Testis (tissue), 3 donors: Measurements from ENCODE around the gene FAM184A. TPM values are rescaled to one million over a fixed set of nuclear protein-coding genes. Genes with fewer than 3 reads are reported as not detected.

ENCODE experiments used
- DNase-seq: peaks from one replicate; pipeline ENCODE4 v3.0.0-alpha.2; 2019
- H3K27ac ChIP-seq, 2 donors: fragments of 200-600 bp; sonication (generic); one replicate each; pipeline ENCODE4 v1.5.1; 2019
- H3K27me3 ChIP-seq: fragments of 200-600 bp; sonication (generic); one replicate; pipeline ENCODE4 v1.5.1; 2019
- H3K36me3 ChIP-seq: fragments of 200-600 bp; sonication (generic); one replicate; pipeline ENCODE4 v1.5.1; 2017; ENCODE audit warnings: low read depth; ENCODE audit errors: missing control alignments
- H3K4me1 ChIP-seq: fragments of 200-600 bp; sonication (generic); one replicate; pipeline ENCODE4 v1.5.1; 2019
- H3K4me3 ChIP-seq, 2 donors: fragments of 200-600 bp; sonication (generic); one replicate each; pipeline ENCODE4 v1.5.1; 2017 to 2019
- H3K9me3 ChIP-seq: fragments of 200-600 bp; sonication (generic); one replicate; pipeline ENCODE4 v1.5.1; 2017
- CTCF ChIP-seq, 3 experiments: fragments of 450-650 bp in 2 of 3; fragments of 200-600 bp in 1 of 3; sonication (generic) in 1 of 3; IDR thresholded peaks; one replicate each; pipeline ENCODE4 v1.5.1; 2016 to 2019; ENCODE audit warnings: antibody characterized with exemption in 3 of 3, mild to moderate bottlenecking in 2 of 3, moderate library complexity in 1 of 3
- POLR2A ChIP-seq: fragments of 450-650 bp; IDR thresholded peaks from one replicate; pipeline ENCODE4 v1.6.1; 2017; ENCODE audit warnings: antibody characterized with exemption, mild to moderate bottlenecking, moderate library complexity
- WGBS, 2 donors: methylation state at CpG; one replicate each; pipeline ENCODE4 v1.1.5; 2018; 5-methylcytosine and 5-hydroxymethylcytosine counted together
- intact Hi-C: fragments of 100-400 bp; cut with DNase I; formaldehyde crosslinking; loops from one replicate; pipeline ENCODE4 v1.15.1; 2023; ENCODE audit warnings: low total_unique reads
- polyA plus RNA-seq: library from polyadenylated mRNA; stranded (reverse); fragments of 350-450 nt; fragmentation: Illumina TruSeq; extraction: RNeasy Lipid Tissue Mini Kit (QIAGEN cat#74804); gene quantifications from one replicate; pipeline ENCODE4 v1.2.3, GENCODE V29; 2014; ENCODE audit warnings: low read depth, low replicate concordance; ENCODE audit not compliant: insufficient read depth
- total RNA-seq, 2 donors: library from RNA; depleted of rRNA; stranded (reverse); fragments of >200 nt; gene quantifications; one replicate each; pipeline ENCODE4 v1.2.3, GENCODE V29; 2016

FAM184A gene
- total and polyA plus RNA-seq, 3 donors from 2014 or later = 24.0 to 36.3 (median 24.3) TPM

GRCh38 chr6:119043783-119044182 lies 34.7 kb downstream of the FAM184A start:
- Histone ChIP-seq H3K9me3 (no peaks in the 10 kb centered on the region), H3K36me3 (no peaks in the 10 kb centered on the region), H3K4me3 (no peak overlapping the region), H3K27ac (no peak overlapping the region), H3K27me3 (no peaks in the 10 kb centered on the region), H3K4me1 (no peaks in the 10 kb centered on the region)
- TF ChIP-seq CTCF (IDR thresholded peaks at IDR 0.05) (no peak), POLR2A (no peak)
- intact Hi-C loops = no loop called here
- no peak for DNase-seq

GRCh38 chr6:119043265-119043664 lies 35.2 kb downstream of the FAM184A start:
- no peak overlapping the region for H3K4me3 ChIP-seq
- H3K9me3 ChIP-seq = no peaks in the 10 kb centered on the region
- no peak overlapping the region for H3K27ac ChIP-seq
- no peak for DNase-seq
- H3K36me3 ChIP-seq = no peaks in the 10 kb centered on the region
- H3K4me1 ChIP-seq = no peaks in the 10 kb centered on the region
- TF ChIP-seq POLR2A = no peak
- TF ChIP-seq CTCF (IDR thresholded peaks at IDR 0.05) = no peak
- intact Hi-C loops = no loop called here
- H3K27me3 ChIP-seq = no peaks in the 10 kb centered on the region
- 78 to 89% methylated on average over 1 of the region's 1 CpG for WGBS, 2 donors

- no peak for DNase-seq
- Histone ChIP-seq H3K4me1 (no peaks in the 10 kb centered on the region), H3K27ac (no peak overlapping the region), H3K9me3 (no peaks in the 10 kb centered on the region), H3K4me3 (no peak overlapping the region), H3K36me3 (no peaks in the 10 kb centered on the region), H3K27me3 (no peaks in the 10 kb centered on the region)
- 69 to 81% methylated on average over 6 of the region's 6 CpGs for WGBS, 2 donors
- TF ChIP-seq POLR2A (no peak), CTCF (IDR thresholded peaks at IDR 0.05) (no peak)
- intact Hi-C loops = no loop called here
Observed at GRCh38 chr6:119040636-119041035, 37.8 kb downstream of the FAM184A start.

GRCh38 chr6:119040229-119040628 lies 38.2 kb downstream of the FAM184A start:
- Histone ChIP-seq H3K36me3 (no peaks in the 10 kb centered on the region), H3K27me3 (no peaks in the 10 kb centered on the region), H3K4me3 (no peak overlapping the region), H3K9me3 (no peaks in the 10 kb centered on the region), H3K27ac (no peak overlapping the region), H3K4me1 (no peaks in the 10 kb centered on the region)
- 86 to 97% methylated on average over 8 of the region's 8 CpGs for WGBS, 2 donors
- no peak for DNase-seq
- intact Hi-C loops = no loop called here
- TF ChIP-seq CTCF (IDR thresholded peaks at IDR 0.05) (no peak), POLR2A (no peak)

GRCh38 chr6:119037941-119038623 lies 40.4 kb downstream of the FAM184A start:
- 89 to 96% methylated on average over 4 of the region's 4 CpGs for WGBS, 2 donors
- no peak for DNase-seq
- Histone ChIP-seq H3K27me3 (no peaks in the 10 kb centered on the region), H3K36me3 (no peaks in the 10 kb centered on the region), H3K27ac (no peak overlapping the region), H3K9me3 (no peaks in the 10 kb centered on the region), H3K4me1 (no peaks in the 10 kb centered on the region), H3K4me3 (no peak overlapping the region)
- TF ChIP-seq CTCF (IDR thresholded peaks at IDR 0.05) (no peak), POLR2A (no peak)
- intact Hi-C loops = no loop called here
